Vagina (tissue), 2 donors: ENCODE results near the gene TAS2R41.

Experiments used
- POLR2AphosphoS5 ChIP-seq, 2 donors: sonication (generic); formaldehyde crosslinking; IDR thresholded peaks; one replicate each; pipeline ENCODE4 v1.9.0; 2017; ENCODE audit warnings: antibody characterized with exemption in 2 of 2, mild to moderate bottlenecking in 2 of 2, low read depth in 1 of 2; ENCODE audit not compliant: insufficient read depth in 1 of 2
- TF ChIP-seq, protein P1 (sequence below), 3 experiments: fragments of 450-650 bp in 2 of 3; fragments of 200-600 bp in 1 of 3; sonication (generic) in 1 of 3; IDR thresholded peaks; one replicate each; pipeline ENCODE4 v1.5.1; 2017 to 2019; ENCODE audit warnings: antibody characterized with exemption in 3 of 3, mild to moderate bottlenecking in 2 of 3, moderate library complexity in 2 of 3

DNA sequence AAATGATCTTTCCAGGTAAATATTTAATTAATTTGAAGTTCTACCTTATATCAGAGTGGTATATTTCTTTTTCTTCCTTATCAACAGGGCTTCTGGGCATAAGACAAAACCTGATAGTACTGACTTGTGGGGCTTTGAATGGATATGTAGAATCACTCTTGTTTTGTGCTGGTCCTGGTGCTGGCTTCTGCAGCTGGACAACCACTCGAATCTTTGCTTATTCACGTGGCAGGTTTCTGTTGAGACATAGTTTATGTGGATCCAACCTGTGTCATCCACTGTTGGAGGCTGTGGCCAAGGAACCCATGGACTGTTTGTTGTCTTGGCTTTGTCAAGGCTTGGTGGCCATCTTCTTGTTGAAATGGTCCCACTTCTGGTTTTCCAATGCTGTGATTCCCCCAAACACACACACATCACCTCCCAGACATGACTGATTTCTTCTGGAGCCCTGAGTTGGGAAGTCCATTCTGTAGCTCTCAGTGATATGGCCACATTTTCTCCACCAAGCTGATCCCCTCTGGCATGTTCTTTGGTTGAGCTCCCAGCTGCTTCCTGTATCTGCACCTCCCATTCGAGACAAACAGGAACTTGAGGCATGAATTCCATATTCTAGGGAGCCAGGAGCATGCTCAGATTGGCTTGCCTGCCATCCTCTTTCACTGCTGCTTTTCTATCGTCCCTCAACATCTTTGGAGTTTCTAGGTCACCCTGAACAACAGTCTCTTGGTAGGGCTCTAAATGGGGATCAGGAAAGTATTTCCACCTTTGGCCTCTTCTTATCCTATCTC is 19.5 kb downstream of the TAS2R41 start:
- TF ChIP-seq, protein P1, sequence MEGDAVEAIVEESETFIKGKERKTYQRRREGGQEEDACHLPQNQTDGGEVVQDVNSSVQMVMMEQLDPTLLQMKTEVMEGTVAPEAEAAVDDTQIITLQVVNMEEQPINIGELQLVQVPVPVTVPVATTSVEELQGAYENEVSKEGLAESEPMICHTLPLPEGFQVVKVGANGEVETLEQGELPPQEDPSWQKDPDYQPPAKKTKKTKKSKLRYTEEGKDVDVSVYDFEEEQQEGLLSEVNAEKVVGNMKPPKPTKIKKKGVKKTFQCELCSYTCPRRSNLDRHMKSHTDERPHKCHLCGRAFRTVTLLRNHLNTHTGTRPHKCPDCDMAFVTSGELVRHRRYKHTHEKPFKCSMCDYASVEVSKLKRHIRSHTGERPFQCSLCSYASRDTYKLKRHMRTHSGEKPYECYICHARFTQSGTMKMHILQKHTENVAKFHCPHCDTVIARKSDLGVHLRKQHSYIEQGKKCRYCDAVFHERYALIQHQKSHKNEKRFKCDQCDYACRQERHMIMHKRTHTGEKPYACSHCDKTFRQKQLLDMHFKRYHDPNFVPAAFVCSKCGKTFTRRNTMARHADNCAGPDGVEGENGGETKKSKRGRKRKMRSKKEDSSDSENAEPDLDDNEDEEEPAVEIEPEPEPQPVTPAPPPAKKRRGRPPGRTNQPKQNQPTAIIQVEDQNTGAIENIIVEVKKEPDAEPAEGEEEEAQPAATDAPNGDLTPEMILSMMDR (IDR thresholded peaks at IDR 0.05) = no peak
- no peak for TF ChIP-seq POLR2AphosphoS5 (IDR thresholded peaks at IDR 0.05; ENCODE audit: insufficient read depth in 1 of 2, low read depth in 1 of 2)
